Ishikawa (cell line): ENCODE results near the gene ARPC5L.

ENCODE experiments used
- CEBPB ChIP-seq: IDR thresholded peaks from 2 replicates; pipeline ENCODE4 v1.6.1; 2012
- CREB1 ChIP-seq: IDR thresholded peaks from 2 replicates; pipeline ENCODE4 v1.6.1; 2012; ENCODE audit warnings: low read depth
- EGR1 ChIP-seq: IDR thresholded peaks from 2 replicates; pipeline ENCODE4 v1.6.1; 2012
- EP300 ChIP-seq: IDR thresholded peaks from 2 replicates; pipeline ENCODE4 v1.6.1; 2012; ENCODE audit warnings: borderline replicate concordance
- FOXM1 ChIP-seq: IDR thresholded peaks from 2 replicates; pipeline ENCODE4 v1.6.1; 2012; ENCODE audit warnings: low read depth, borderline replicate concordance
- NFIC ChIP-seq: IDR thresholded peaks from 2 replicates; pipeline ENCODE4 v1.6.1; 2012
- RAD21 ChIP-seq: IDR thresholded peaks from 2 replicates; pipeline ENCODE4 v1.6.1; 2012; ENCODE audit warnings: low read depth
- TAF1 ChIP-seq: IDR thresholded peaks from 2 replicates; pipeline ENCODE4 v1.6.1; 2012; ENCODE audit warnings: low read depth, mild to moderate bottlenecking
- TCF12 ChIP-seq: IDR thresholded peaks from 2 replicates; pipeline ENCODE4 v1.6.1; 2012; ENCODE audit warnings: low read depth
- TEAD4 ChIP-seq: IDR thresholded peaks from 2 replicates; pipeline ENCODE4 v1.6.1; 2012
- YY1 ChIP-seq: IDR thresholded peaks from 2 replicates; pipeline ENCODE4 v1.6.1; 2012; ENCODE audit warnings: low read depth
- ZBTB7A ChIP-seq: IDR thresholded peaks from 2 replicates; pipeline ENCODE4 v1.6.1; 2012; ENCODE audit warnings: low read depth
- TF ChIP-seq, protein P1 (sequence below): IDR thresholded peaks from 2 replicates; pipeline ENCODE4 v1.6.1; 2012
- TF ChIP-seq, protein P2 (sequence below): IDR thresholded peaks from 2 replicates; pipeline ENCODE4 v1.6.1; 2012; ENCODE audit warnings: low read depth, mild to moderate bottlenecking
- TF ChIP-seq, protein P3 (sequence below): IDR thresholded peaks from 2 replicates; pipeline ENCODE4 v1.6.1; 2012

Gene ARPC5L

DNA sequence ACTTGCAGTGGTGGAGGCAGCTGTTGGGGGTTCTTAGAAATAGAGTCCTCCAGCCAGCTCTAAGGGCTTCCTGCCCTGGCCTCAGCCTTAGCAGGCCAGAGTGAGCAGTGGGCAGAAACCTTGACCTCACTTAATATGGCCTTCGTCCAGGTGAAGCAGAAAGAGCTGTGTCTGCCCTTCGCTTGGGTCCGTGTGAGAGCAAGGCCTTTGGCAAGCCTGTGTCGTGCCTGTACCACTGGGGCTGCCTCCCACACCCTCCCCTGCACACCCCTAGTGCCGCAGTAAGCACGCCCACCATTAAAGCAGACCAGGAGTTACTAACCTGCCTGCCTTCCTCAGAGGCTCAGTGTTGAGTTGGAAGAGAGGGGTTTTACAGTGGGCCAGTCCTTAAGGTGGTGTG is 13.6 kb downstream of the ARPC5L start:
- TF ChIP-seq TAF1 (no peak), EGR1 (no peak), TCF12 (no peak), YY1 (no peak)

DNA sequence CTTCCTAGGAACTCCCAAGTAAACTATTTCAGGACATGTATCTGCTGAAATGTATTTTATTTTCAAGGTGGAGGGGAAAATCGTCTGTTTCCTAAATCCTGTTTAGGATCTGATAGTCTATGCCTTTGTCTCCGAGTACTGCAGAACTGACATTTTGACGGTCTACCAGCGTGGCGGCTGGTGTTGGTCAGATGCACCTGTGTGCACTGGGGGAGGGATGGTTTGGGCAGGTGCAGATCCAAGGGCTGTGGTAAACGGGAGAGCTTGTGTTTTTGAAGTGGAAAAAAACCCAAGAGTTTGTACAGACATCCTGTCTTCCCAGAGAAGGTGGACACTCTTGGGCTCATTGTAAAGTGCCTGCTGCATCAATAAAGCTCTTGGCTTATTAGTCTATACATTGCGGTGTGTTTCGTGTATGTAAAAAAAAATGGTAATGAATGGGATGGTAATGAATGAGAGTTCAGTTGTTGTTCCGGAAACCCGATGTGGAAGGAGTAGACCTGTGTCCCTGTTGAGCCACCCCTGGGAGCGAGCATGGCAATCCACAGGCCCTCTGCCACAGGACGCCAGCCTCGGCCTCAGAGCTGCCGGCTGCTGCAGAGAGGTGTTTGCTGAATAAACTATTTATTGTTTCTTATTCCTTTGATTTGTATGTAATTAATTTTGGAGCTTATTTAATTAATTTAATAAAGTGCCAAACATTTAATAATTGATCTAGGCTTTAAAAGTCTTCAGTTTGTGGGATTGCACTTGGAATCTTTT is 15.3 kb downstream of the ARPC5L start:
- TF ChIP-seq, protein P1, sequence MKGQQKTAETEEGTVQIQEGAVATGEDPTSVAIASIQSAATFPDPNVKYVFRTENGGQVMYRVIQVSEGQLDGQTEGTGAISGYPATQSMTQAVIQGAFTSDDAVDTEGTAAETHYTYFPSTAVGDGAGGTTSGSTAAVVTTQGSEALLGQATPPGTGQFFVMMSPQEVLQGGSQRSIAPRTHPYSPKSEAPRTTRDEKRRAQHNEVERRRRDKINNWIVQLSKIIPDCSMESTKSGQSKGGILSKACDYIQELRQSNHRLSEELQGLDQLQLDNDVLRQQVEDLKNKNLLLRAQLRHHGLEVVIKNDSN: no peak
- TF ChIP-seq CREB1 (no peak), TAF1 (no peak), NFIC (no peak), TCF12 (no peak), CEBPB (no peak), FOXM1 (no peak), YY1 (no peak), EP300 (no peak), ZBTB7A (no peak), EGR1 (no peak), RAD21 (no peak), TEAD4 (no peak)
- TF ChIP-seq, protein P2, sequence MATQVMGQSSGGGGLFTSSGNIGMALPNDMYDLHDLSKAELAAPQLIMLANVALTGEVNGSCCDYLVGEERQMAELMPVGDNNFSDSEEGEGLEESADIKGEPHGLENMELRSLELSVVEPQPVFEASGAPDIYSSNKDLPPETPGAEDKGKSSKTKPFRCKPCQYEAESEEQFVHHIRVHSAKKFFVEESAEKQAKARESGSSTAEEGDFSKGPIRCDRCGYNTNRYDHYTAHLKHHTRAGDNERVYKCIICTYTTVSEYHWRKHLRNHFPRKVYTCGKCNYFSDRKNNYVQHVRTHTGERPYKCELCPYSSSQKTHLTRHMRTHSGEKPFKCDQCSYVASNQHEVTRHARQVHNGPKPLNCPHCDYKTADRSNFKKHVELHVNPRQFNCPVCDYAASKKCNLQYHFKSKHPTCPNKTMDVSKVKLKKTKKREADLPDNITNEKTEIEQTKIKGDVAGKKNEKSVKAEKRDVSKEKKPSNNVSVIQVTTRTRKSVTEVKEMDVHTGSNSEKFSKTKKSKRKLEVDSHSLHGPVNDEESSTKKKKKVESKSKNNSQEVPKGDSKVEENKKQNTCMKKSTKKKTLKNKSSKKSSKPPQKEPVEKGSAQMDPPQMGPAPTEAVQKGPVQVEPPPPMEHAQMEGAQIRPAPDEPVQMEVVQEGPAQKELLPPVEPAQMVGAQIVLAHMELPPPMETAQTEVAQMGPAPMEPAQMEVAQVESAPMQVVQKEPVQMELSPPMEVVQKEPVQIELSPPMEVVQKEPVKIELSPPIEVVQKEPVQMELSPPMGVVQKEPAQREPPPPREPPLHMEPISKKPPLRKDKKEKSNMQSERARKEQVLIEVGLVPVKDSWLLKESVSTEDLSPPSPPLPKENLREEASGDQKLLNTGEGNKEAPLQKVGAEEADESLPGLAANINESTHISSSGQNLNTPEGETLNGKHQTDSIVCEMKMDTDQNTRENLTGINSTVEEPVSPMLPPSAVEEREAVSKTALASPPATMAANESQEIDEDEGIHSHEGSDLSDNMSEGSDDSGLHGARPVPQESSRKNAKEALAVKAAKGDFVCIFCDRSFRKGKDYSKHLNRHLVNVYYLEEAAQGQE: no peak
- TF ChIP-seq, protein P3, sequence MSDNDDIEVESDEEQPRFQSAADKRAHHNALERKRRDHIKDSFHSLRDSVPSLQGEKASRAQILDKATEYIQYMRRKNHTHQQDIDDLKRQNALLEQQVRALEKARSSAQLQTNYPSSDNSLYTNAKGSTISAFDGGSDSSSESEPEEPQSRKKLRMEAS: no peak

DNA sequence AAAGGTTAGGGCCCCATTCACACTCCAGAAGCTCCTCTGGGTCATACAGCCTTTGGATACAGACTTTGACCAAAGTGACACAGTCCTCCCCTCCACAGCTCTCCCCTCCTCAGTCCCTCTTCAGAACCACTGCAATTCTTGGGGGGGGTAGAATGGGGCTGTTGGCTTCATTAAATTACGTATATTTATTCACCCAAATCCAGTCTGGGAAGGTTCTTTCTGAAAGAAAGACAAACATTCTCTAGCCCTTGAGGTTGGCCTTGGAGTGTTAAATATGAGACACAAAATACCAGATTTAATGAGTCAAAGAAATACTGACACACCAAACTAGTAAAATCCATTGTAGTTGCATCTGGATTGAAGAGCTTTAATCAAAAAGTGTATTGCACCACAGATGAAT is 16.1 kb downstream of the ARPC5L start:
- TF ChIP-seq CREB1 (no peak), YY1 (no peak)

DNA sequence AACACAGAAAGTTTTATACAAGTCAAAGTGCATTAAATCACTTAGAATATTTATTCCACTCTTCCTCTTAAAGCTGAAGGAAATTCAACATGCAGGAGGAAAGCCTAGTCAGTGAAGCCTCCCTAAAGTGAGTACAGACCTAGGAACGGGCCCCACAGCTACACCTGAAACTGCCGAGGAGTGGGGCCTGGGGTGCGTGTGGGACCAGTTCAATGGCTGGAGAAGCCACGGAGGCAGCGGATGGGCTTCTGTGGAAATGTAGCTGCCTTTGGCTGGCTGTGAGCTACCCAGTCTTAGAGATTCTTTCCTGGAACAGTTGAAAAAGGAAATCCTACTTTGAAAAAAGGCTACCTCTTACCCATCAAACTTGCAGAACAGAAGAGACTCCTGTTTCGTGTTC is 16.6 kb downstream of the ARPC5L start:
- TF ChIP-seq, protein P3: no peak
- TF ChIP-seq TCF12: no peak

DNA sequence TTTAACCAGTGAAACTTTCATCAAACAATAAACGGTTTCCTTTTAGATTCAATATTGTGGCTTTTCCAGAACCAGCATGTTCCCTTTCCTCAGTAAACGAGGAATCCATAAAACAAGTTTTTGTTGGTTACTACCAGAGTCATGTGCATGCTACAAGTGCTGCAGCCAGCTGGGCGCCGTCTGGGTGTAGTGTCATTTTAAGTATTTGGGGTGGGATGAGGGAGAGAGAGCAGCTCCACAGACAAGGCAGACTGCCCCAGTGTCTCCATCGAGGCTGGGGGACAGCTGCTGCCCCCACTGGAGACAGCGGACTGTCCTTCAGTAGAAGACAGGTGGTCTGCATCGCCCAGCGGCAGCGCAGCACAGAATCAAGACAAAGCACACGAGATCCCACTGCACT is 17.3 kb downstream of the ARPC5L start:
- TF ChIP-seq CREB1: no peak
- no peak for TF ChIP-seq YY1

DNA sequence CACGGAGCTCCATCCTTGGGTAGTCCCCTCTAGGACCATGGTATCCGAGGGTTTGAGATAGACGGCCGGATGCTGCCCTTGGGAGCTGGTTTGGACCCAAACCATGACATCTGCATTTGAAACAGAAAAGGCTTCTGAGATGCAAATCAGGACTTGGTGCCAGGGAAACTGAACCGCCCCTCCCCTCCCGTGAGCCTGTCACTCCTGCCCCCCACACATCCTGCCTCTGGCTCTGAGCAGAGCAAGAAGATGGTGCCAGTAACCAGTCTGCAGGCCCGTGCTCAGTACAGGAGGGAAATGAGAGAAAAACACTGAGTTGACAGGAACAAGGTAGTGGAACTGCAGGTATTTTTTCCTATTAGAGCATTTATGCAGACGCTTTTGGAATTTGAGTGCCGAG is 18.6 kb downstream of the ARPC5L start:
- no peak for TF ChIP-seq NFIC
- no peak for TF ChIP-seq TEAD4
- TF ChIP-seq, protein P1: no peak

DNA sequence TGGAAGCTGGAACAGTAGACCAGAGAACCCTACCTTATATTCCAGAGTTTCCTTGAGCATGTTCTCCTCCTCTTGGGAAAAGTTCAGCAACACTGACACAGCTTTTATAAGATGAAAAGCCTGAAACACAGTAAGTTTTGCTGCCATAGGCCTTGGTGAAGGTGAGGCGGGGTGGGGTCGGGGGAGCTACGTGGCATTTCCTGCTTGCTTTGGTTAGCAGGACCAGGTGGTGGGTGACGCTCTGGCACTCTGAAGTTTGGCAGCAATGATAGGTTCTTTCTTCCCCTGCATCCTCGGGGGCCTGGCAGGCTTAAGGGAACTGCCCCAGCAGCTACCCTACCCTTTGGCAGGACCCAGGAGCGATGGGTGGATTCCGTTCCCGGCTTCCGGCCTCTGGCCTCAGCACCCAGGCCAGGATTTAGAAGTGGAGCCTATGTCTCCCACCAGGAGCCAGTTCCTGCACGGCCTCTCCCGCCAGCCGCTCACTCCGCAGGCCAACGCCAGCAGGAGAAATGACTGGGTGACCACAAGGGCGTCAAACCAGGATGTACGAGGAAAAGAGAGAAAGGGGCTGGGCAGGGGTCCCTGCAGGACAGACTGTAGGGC is 19.3 kb downstream of the ARPC5L start:
- TF ChIP-seq YY1 (no peak), EGR1 (no peak)
- TF ChIP-seq, protein P3: no peak

DNA sequence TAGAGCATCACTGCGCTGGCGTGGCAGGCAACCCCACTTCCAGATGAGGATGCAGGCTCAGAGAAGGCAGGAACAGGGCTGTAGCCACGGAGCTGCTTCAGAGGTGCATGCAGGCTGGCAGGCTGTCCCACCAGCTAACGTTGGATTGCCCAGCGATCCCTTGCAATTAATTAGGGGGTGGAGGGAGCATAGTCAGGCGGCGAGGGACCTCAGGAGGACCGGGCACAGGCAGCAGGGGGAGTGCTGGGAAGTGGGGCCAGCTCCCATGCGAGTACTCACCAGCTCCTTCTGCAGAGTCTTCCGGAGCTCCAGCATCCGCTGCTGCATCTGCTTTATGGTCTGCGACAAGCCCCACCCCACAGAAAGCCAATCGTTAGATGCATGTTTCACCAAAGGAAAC is 20.3 kb downstream of the ARPC5L start:
- no peak for TF ChIP-seq EGR1
- no peak for TF ChIP-seq FOXM1
- no peak for TF ChIP-seq CEBPB
- TF ChIP-seq CREB1: no peak
- no peak for TF ChIP-seq EP300
- no peak for TF ChIP-seq YY1
- no peak for TF ChIP-seq RAD21
- TF ChIP-seq TAF1: no peak
- TF ChIP-seq ZBTB7A: no peak
- TF ChIP-seq NFIC: no peak
- TF ChIP-seq, protein P1: no peak
- TF ChIP-seq, protein P3: no peak
- TF ChIP-seq TEAD4: no peak
- no peak for TF ChIP-seq TCF12
- TF ChIP-seq, protein P2: no peak
